GM10266 (cell line): ENCODE results near the gene HDHD3.

Source experiments
- DNase-seq: peaks from one replicate; pipeline ENCODE4 v3.0.0; 2012; ENCODE audit errors: extremely low spot score
- CTCF ChIP-seq: IDR thresholded peaks from 2 replicates; pipeline ENCODE4 v1.5.1; 2012; ENCODE audit warnings: mild to moderate bottlenecking, low read depth; ENCODE audit not compliant: control insufficient read depth, insufficient read depth; ENCODE audit errors: missing control alignments

The HDHD3 gene

GRCh38 chr9:113398796-113399195, 22.0 kb upstream of the HDHD3 start:
- DNase-seq = no peak
- no peak for TF ChIP-seq CTCF

GRCh38 chr9:113397203-113397631, 20.4 kb upstream of the HDHD3 start:
- no peak for TF ChIP-seq CTCF
- DNase-seq = no peak

GRCh38 chr9:113395000-113395861, 18.4 kb upstream of the HDHD3 start:
- DNase-seq = no peak
- TF ChIP-seq CTCF = no peak

GRCh38 chr9:113393281-113393680, 16.5 kb upstream of the HDHD3 start:
- DNase-seq = no peak

GRCh38 chr9:113391917-113392316, 15.1 kb upstream of the HDHD3 start:
- no peak for DNase-seq
- no peak for TF ChIP-seq CTCF

More at GRCh38 chr9:113393281-113393680, 16.5 kb upstream of the HDHD3 start:
- TF ChIP-seq CTCF = no peak

GRCh38 chr9:113390192-113390960, 13.6 kb upstream of the HDHD3 start:
- DNase-seq = no peak
- no peak for TF ChIP-seq CTCF

GRCh38 chr9:113389451-113389850, 12.7 kb upstream of the HDHD3 start:
- no peak for TF ChIP-seq CTCF
- DNase-seq = no peak
